Right lobe of liver (tissue), 6 donors: ENCODE results near the gene NRCAM. TPM values are rescaled to one million over a fixed set of nuclear protein-coding genes. Genes with fewer than 3 reads are reported as not detected.
A peak's percentile ranks its signal among the peaks of the same experiment; 100 is the strongest.

Experiments used
- ATAC-seq, 4 donors: fragments of 200-7000 bp; cut with Tn5 transposase; one replicate each; pipeline ENCODE4 v1.9.1; 2020; ENCODE audit warnings: mild to moderate bottlenecking in 4 of 4, moderate library complexity in 4 of 4
- DNase-seq, 3 donors: peaks; one replicate each; pipeline ENCODE4 v3.0.0-alpha.2; 2020
- H3K27ac ChIP-seq, 3 donors: fragments of 200-600 bp; one replicate each; pipeline ENCODE4 v1.8.0; 2022
- H3K27me3 ChIP-seq, 2 donors: fragments of 200-600 bp; one replicate each; pipeline ENCODE4 v1.8.0; 2022
- H3K36me3 ChIP-seq, 4 donors: fragments of 200-600 bp; sonication (generic) in 1 of 4; one replicate each; pipeline versions ENCODE4 v1.5.1 to v1.8.0; 2017 to 2022; ENCODE audit warnings: control low read depth in 1 of 4
- H3K4me1 ChIP-seq, 4 donors: fragments of 200-600 bp; sonication (generic) in 1 of 4; one replicate each; pipeline versions ENCODE4 v1.5.1 to v1.8.0; 2017 to 2022; ENCODE audit warnings: control low read depth in 1 of 4
- H3K4me3 ChIP-seq, 3 donors: fragments of 200-600 bp; one replicate each; pipeline ENCODE4 v1.8.0; 2022
- H3K9me3 ChIP-seq, 4 donors: fragments of 200-600 bp; sonication (generic) in 1 of 4; one replicate each; pipeline versions ENCODE4 v1.5.1 to v1.8.0; 2017 to 2022; ENCODE audit warnings: control low read depth in 1 of 4
- CTCF ChIP-seq, 4 donors: fragments of 200-600 bp in 3 of 4; fragments of 450-650 bp in 1 of 4; IDR thresholded peaks; one replicate each; pipeline versions ENCODE4 v1.5.1 to v1.8.0; 2016 to 2022; ENCODE audit warnings: antibody characterized with exemption in 4 of 4, mild to moderate bottlenecking in 2 of 4
- POLR2A ChIP-seq: fragments of 450-650 bp; IDR thresholded peaks from one replicate; pipeline ENCODE4 v1.6.1; 2017; ENCODE audit warnings: antibody characterized with exemption, mild to moderate bottlenecking
- WGBS: methylation state at CpG from one replicate; pipeline ENCODE4 v1.1.6; 2018; ENCODE audit warnings: low coverage, low lambda C conversion rate; ENCODE audit not compliant: insufficient coverage; ENCODE audit errors: missing lambda C conversion rate; 5-methylcytosine and 5-hydroxymethylcytosine counted together
- intact Hi-C, 2 donors: fragments of 100-400 bp; cut with DNase I; formaldehyde crosslinking; loops; one replicate each; pipeline versions ENCODE4 v1.11.2 to v1.14.1; 2022
- total RNA-seq, 6 experiments: library from RNA; depleted of rRNA in 2 of 6; stranded (reverse); fragments of >200 nt in 2 of 6; fragmentation: NEBNext Ultra II Directional in 3 of 6; extraction: Animal tissue kit (Norgen Biotek cat#: 25700) in 3 of 6; gene quantifications; one replicate each; pipeline versions ENCODE4 v1.1.0 to v1.2.4, GENCODE V29; 2016 to 2023
- donor health status: DM: no; HTN: yes; CAD: no.
- donor health status: DM: no; HTN: no; CAD: no.
- donor health status: DM: no; HTN: no; CAD: no.
- donor health status: DM: no; HTN: yes; CAD: no.
- donor health status: DM: no; HTN: yes; CAD: no.

The NRCAM gene
- total RNA-seq, 6 experiments from 2014 or later, result 0.16 to 1.9 (median 0.27) TPM

- no peak for ATAC-seq
- WGBS, result 58% methylated on average over 6 of the region's 6 CpGs
- intact Hi-C loops, result no loop called here
- H3K4me1 ChIP-seq, result no peaks in the 10 kb centered on the region
- DNase-seq, result no peak
- H3K27me3 ChIP-seq, result no peaks in the 10 kb centered on the region
- no peak for TF ChIP-seq CTCF (IDR thresholded peaks at IDR 0.05)
- no peak for TF ChIP-seq POLR2A
- no peak overlapping the region for H3K27ac ChIP-seq
- no peaks in the 10 kb centered on the region for H3K36me3 ChIP-seq
- no peaks in the 10 kb centered on the region for H3K9me3 ChIP-seq
- H3K4me3 ChIP-seq, result no peak overlapping the region
Observed at GRCh38 chr7:108284349-108285002, 171.8 kb downstream of the NRCAM start.

- H3K36me3 ChIP-seq, result no peaks in the 10 kb centered on the region
- WGBS, result 75% methylated on average over 3 of the region's 3 CpGs
- intact Hi-C loops, result no loop called here
- no peaks in the 10 kb centered on the region for H3K9me3 ChIP-seq
- H3K4me3 ChIP-seq, result no peak overlapping the region
- TF ChIP-seq POLR2A (no peak), CTCF (IDR thresholded peaks at IDR 0.05) (no peak)
- ATAC-seq (no peak), DNase-seq (no peak)
- H3K27me3 ChIP-seq, result no peaks in the 10 kb centered on the region
- H3K27ac ChIP-seq, result no peak overlapping the region
- no peaks in the 10 kb centered on the region for H3K4me1 ChIP-seq
Observed at GRCh38 chr7:108283252-108283651, 173.0 kb downstream of the NRCAM start.

- DNase-seq, result no peak
- no peak for TF ChIP-seq CTCF (IDR thresholded peaks at IDR 0.05)
- TF ChIP-seq POLR2A, result no peak
- Histone ChIP-seq H3K4me3 (no peak overlapping the region), H3K36me3 (no peaks in the 10 kb centered on the region), H3K4me1 (no peaks in the 10 kb centered on the region), H3K27ac (no peak overlapping the region), H3K9me3 (no peaks in the 10 kb centered on the region), H3K27me3 (no peaks in the 10 kb centered on the region)
- 53% methylated on average over 4 of the region's 4 CpGs for WGBS
- intact Hi-C loops, result no loop called here
- ATAC-seq, result no peak
Observed at GRCh38 chr7:108282427-108282996, 173.7 kb downstream of the NRCAM start.

GRCh38 chr7:108280136-108280535, 176.1 kb downstream of the NRCAM start:
- Histone ChIP-seq H3K4me1 (no peaks in the 10 kb centered on the region), H3K9me3 (no peaks in the 10 kb centered on the region), H3K4me3 (no peak overlapping the region), H3K27me3 (no peaks in the 10 kb centered on the region), H3K36me3 (no peaks in the 10 kb centered on the region), H3K27ac (no peak overlapping the region)
- peak; percentile 18 to 63 (median 44) for ATAC-seq
- intact Hi-C loops, result no loop called here
- WGBS, result 15% methylated on average over 3 of the region's 3 CpGs
- no peak for TF ChIP-seq CTCF (IDR thresholded peaks at IDR 0.05)
- no peak for TF ChIP-seq POLR2A
- DNase-seq, result no peak
